Thymus (tissue), 11 donors: ENCODE measurements around the gene ABCA1. TPM values are rescaled to one million over a fixed set of nuclear protein-coding genes. Genes with fewer than 3 reads are reported as not detected.
"Not testable (repeated sequence)": the region's sequence is repeated elsewhere in the genome, so short reads cannot be mapped to it uniquely, and the experiment has no call there.

Experiments used
- DNase-seq, 9 donors: peaks; one replicate each; pipeline ENCODE4 v3.0.0-alpha.2; 2013; ENCODE audit warnings: low spot score in 9 of 9, low read depth in 6 of 9, missing footprints in 1 of 9
- H3K27ac ChIP-seq, 2 donors: one replicate each; pipeline ENCODE4 v1.5.1; 2013; ENCODE audit warnings: control low read depth in 1 of 2, low read depth in 1 of 2, low read length in 1 of 2, mild to moderate bottlenecking in 1 of 2, moderate library complexity in 1 of 2
- H3K27me3 ChIP-seq, 2 donors: one replicate each; pipeline ENCODE4 v1.5.1; 2013; ENCODE audit warnings: low read length in 1 of 2; ENCODE audit not compliant: control insufficient read depth in 2 of 2, insufficient read depth in 1 of 2
- H3K36me3 ChIP-seq, 2 donors: one replicate each; pipeline ENCODE4 v1.5.1; 2013; ENCODE audit warnings: low read length in 1 of 2, mild to moderate bottlenecking in 1 of 2, moderate library complexity in 1 of 2; ENCODE audit not compliant: control insufficient read depth in 2 of 2, insufficient read depth in 2 of 2
- H3K4me1 ChIP-seq, 2 donors: one replicate each; pipeline ENCODE4 v1.5.1; 2013; ENCODE audit warnings: low read length in 2 of 2; ENCODE audit not compliant: control insufficient read depth in 2 of 2, insufficient read depth in 2 of 2
- H3K4me3 ChIP-seq, 2 donors: one replicate each; pipeline ENCODE4 v1.5.1; 2013; ENCODE audit warnings: low read length in 2 of 2, control low read depth in 1 of 2, mild to moderate bottlenecking in 1 of 2
- H3K9me3 ChIP-seq, 2 donors: one replicate each; pipeline ENCODE4 v1.5.1; 2013; ENCODE audit warnings: low read length in 1 of 2, mild to moderate bottlenecking in 1 of 2; ENCODE audit not compliant: control insufficient read depth in 2 of 2, insufficient read depth in 1 of 2
- WGBS: extraction: QIAGEN DNeasy Blood & Tissue Kit; methylation state at CpG from one replicate; pipeline ENCODE4 v1.1.7; 2013; 5-methylcytosine and 5-hydroxymethylcytosine counted together
- polyA plus RNA-seq: library from polyadenylated mRNA; stranded (reverse); fragments of 200-250 nt; gene quantifications from one replicate; pipeline ENCODE4 v1.2.3, GENCODE V29; 2013
- total RNA-seq: library from RNA; stranded (reverse); fragments of 120-200 nt; gene quantifications from one replicate; pipeline ENCODE4 v1.2.4, GENCODE V29; 2013
- donor health status: healthy.

The ABCA1 gene
- total and polyA plus RNA-seq, 2 donors: 14.6 to 25.9 TPM

- H3K27ac ChIP-seq: no peak overlapping the region
- H3K27me3 ChIP-seq: no peaks in the 10 kb centered on the region
- H3K4me3 ChIP-seq: no peak overlapping the region
- H3K9me3 ChIP-seq: no peaks in the 10 kb centered on the region
- no peak for DNase-seq
- peaks cover 4 to 6% of the 10 kb centered on the region in 2 donors for H3K4me1 ChIP-seq
- WGBS: 13% methylated on average over 2 of the region's 2 CpGs
- no peaks in the 10 kb centered on the region for H3K36me3 ChIP-seq
Measured at GRCh38 chr9:104934691-104935500, 6.9 kb upstream of the ABCA1 start.

- not testable (repeated sequence) for H3K4me3 ChIP-seq, DNase-seq, H3K27me3 ChIP-seq, H3K36me3 ChIP-seq, H3K27ac ChIP-seq, H3K9me3 ChIP-seq
- peaks cover 8 to 11% of the 10 kb centered on the region in 2 donors for H3K4me1 ChIP-seq
- over 99% methylated on average over 2 of the region's 2 CpGs for WGBS
Measured at GRCh38 chr9:104933091-104933490, 5.1 kb upstream of the ABCA1 start.

GRCh38 chr9:104931256-104931655, 3.3 kb upstream of the ABCA1 start:
- peaks cover 0 to 4% of the 10 kb centered on the region in 2 donors for H3K9me3 ChIP-seq
- WGBS: 86% methylated on average over 4 of the region's 4 CpGs
- H3K27me3 ChIP-seq: peaks cover 0 to 14% of the 10 kb centered on the region in 2 donors
- no peak for DNase-seq
- H3K4me1 ChIP-seq: peaks cover 8 to 21% of the 10 kb centered on the region in 2 donors
- H3K27ac ChIP-seq: no peak overlapping the region
- no peaks in the 10 kb centered on the region for H3K36me3 ChIP-seq
- H3K4me3 ChIP-seq: no peak overlapping the region

- Histone ChIP-seq H3K9me3 (peaks cover 0 to 4% of the 10 kb centered on the region in 2 donors), H3K27ac (peak overlapping the region; percentile 86 to 94), H3K4me1 (peaks cover 12 to 24% of the 10 kb centered on the region in 2 donors), H3K4me3 (peak overlapping the region; percentile 85 to 95), H3K36me3 (no peaks in the 10 kb centered on the region), H3K27me3 (peaks cover 0 to 16% of the 10 kb centered on the region in 2 donors)
- under 1% methylated on average over 44 of the region's 44 CpGs for WGBS
- DNase-seq: peak in 8 of 9 donors; percentile 17 to 69 (median 34)
Measured at GRCh38 chr9:104927216-104927911, 591 bp downstream of the ABCA1 start.

GRCh38 chr9:104923740-104924139, 4.2 kb downstream of the ABCA1 start:
- WGBS: 89% methylated on average over 4 of the region's 4 CpGs
- H3K9me3 ChIP-seq: peaks cover 0 to 4% of the 10 kb centered on the region in 2 donors
- no peaks in the 10 kb centered on the region for H3K36me3 ChIP-seq
- H3K4me1 ChIP-seq: peaks cover 10 to 24% of the 10 kb centered on the region in 2 donors
- H3K4me3 ChIP-seq: no peak overlapping the region
- H3K27me3 ChIP-seq: peaks cover 0 to 16% of the 10 kb centered on the region in 2 donors
- no peak overlapping the region for H3K27ac ChIP-seq
- DNase-seq: no peak

GRCh38 chr9:104923289-104923688, 4.7 kb downstream of the ABCA1 start:
- no peak for DNase-seq
- peaks cover 0 to 2% of the 10 kb centered on the region in 2 donors for H3K9me3 ChIP-seq
- no peak overlapping the region for H3K4me3 ChIP-seq
- no peak overlapping the region for H3K27ac ChIP-seq
- H3K4me1 ChIP-seq: peaks cover 8 to 19% of the 10 kb centered on the region in 2 donors
- H3K36me3 ChIP-seq: no peaks in the 10 kb centered on the region
- H3K27me3 ChIP-seq: peaks cover 0 to 13% of the 10 kb centered on the region in 2 donors
- 94% methylated on average over 2 of the region's 2 CpGs for WGBS

- H3K27me3 ChIP-seq: peaks cover 0 to 13% of the 10 kb centered on the region in 2 donors
- peaks cover 8 to 17% of the 10 kb centered on the region in 2 donors for H3K4me1 ChIP-seq
- not testable (repeated sequence) for H3K36me3 ChIP-seq, H3K27ac ChIP-seq, DNase-seq, H3K4me3 ChIP-seq, H3K9me3 ChIP-seq
- WGBS: 90% methylated on average over 7 of the region's 7 CpGs
Measured at GRCh38 chr9:104922748-104923147, 5.2 kb downstream of the ABCA1 start.

GRCh38 chr9:104921067-104921741, 6.8 kb downstream of the ABCA1 start:
- Histone ChIP-seq H3K4me3 (no peak overlapping the region), H3K36me3 (no peaks in the 10 kb centered on the region), H3K27ac (no peak overlapping the region), H3K9me3 (no peaks in the 10 kb centered on the region), H3K4me1 (peaks cover 8% of the 10 kb centered on the region in 2 donors), H3K27me3 (peaks cover 0 to 1% of the 10 kb centered on the region in 2 donors)
- 91% methylated on average over 3 of the region's 3 CpGs for WGBS
- DNase-seq: no peak

GRCh38 chr9:104915753-104916152, 12.2 kb downstream of the ABCA1 start:
- Histone ChIP-seq H3K27me3 (no peaks in the 10 kb centered on the region), H3K9me3 (no peaks in the 10 kb centered on the region), H3K36me3 (no peaks in the 10 kb centered on the region), H3K4me1 (peaks cover 0 to 2% of the 10 kb centered on the region in 2 donors), H3K4me3 (no peak overlapping the region), H3K27ac (no peak overlapping the region)
- WGBS: 96% methylated on average over 3 of the region's 3 CpGs
- no peak for DNase-seq
